NOMO-1 (cell line): ENCODE measurements around the gene CFTR.
"Not testable (repeated sequence)": the region's sequence is repeated elsewhere in the genome, so short reads cannot be mapped to it uniquely, and the experiment has no call there.

ENCODE experiments used
- DNase-seq, 2 experiments: peaks; one replicate each; lab custom pipeline; 2025; ENCODE audit not compliant: unreplicated experiment in 2 of 2; lab: John Stamatoyannopoulos, UW

The CFTR gene

DNA sequence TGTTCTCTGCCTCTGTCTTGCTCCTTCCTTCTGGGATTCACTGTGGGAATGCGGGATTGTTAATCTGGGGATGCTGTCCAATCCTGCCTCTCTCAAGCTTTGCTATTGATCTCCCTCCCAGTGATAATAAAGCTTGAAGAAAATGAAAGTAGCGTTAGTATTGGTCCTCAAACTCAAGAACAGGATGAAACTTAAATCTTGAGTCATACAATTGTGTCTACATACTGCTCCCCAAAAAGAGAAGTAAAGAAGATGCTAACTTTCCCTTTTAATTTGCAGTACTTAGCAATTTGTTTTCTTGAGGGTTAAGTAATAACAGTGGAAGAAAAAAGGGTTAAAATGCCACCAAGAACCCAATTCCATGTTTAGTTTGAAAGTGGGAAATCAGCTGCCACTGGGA is 13.6 kb downstream of the CFTR start:
- DNase-seq: no peak

DNA sequence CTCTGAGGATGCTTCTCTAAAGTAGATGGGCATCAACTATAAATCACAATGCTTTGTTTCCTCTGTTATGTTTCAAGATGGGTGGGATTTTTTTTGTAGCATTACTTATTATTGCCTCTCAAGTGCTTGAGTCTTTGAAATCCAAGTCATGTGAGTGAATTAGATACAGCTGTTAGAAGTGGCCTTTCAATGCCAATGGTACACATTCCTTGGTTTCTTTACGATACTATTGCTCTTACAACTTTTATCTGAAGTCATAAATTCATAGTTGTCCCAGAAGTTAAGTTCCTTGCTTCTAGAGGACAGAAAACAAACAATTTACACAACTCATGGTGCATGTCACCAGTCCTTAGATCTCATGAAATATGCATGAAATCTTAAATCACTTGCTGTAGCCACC is 15.5 kb downstream of the CFTR start:
- DNase-seq: no peak

DNA sequence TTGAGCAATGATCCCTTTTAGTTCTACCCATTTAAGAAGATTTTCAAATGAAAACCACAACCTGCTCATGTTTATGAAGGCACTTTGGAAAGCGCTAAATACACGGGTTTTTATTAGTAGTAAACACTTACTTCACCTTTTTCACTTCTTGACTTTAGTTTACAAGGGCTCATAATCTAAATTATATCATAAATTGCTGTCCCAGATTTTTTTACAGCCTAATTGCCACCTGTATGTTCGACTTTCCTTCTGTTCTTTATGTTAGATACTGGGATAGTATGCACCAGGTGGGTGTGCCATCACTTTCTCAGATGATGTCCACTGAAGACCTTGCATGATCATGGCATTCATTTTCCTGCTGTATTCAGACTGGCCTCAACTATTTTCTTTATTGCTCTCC is 22.5 kb downstream of the CFTR start:
- no peak for DNase-seq

DNA sequence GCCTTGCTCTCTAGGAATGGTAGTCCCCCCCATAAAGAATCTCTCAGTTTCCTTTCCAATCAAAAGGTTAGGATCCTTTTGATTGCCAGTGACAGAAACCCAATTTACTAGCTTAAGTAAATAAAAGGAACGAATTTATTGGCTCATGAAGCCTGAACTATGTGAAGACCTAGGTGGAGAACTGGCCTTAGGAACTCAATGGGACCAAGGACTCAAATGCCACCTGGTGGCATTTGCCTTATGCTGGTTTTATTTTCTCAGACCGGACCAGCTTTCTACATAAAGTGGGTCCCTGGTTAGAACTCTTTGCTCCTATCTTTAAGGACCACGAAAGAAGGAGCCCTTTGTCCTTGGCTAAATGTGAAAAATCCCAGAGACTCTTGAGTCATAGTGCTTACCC is 25.4 kb downstream of the CFTR start:
- no peak for DNase-seq

DNA sequence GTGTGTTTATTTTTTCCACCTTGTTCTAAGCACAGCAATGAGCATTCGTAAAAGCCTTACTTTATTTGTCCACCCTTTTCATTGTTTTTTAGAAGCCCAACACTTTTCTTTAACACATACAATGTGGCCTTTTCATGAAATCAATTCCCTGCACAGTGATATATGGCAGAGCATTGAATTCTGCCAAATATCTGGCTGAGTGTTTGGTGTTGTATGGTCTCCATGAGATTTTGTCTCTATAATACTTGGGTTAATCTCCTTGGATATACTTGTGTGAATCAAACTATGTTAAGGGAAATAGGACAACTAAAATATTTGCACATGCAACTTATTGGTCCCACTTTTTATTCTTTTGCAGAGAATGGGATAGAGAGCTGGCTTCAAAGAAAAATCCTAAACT is 28.9 kb downstream of the CFTR start:
- no peak for DNase-seq

GRCh38 chr7:117517194-117517593 is 37.4 kb downstream of the CFTR start:
- not testable (repeated sequence) for DNase-seq

DNA sequence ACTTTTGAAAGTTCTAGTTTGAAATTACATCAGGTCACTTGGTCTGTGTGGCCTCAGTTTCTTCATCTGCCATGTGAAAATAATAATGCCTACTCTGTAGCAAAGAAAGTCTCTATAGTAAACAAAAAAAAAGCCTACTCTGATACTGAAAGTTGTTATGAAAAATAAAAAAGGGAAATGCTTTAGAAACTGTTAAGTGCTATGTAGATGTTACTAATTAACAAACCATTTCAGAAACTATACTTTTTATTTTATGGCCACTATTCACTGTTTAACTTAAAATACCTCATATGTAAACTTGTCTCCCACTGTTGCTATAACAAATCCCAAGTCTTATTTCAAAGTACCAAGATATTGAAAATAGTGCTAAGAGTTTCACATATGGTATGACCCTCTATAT is 50.6 kb downstream of the CFTR start:
- no peak for DNase-seq

- DNase-seq: no peak
These were observed 51.9 kb downstream of the CFTR start for GRCh38 chr7:117531595-117532244.

GRCh38 chr7:117538053-117538452 is 58.2 kb downstream of the CFTR start:
- DNase-seq: no peak

- no peak for DNase-seq
These were observed 64.2 kb downstream of the CFTR start for GRCh38 chr7:117544061-117544460.

- no peak for DNase-seq
These were observed 68.2 kb downstream of the CFTR start for GRCh38 chr7:117548035-117548434.

- no peak for DNase-seq
These were observed 70.8 kb downstream of the CFTR start for GRCh38 chr7:117550625-117551024.

- no peak for DNase-seq
These were observed 72.8 kb downstream of the CFTR start for GRCh38 chr7:117552660-117553059.

GRCh38 chr7:117555260-117555659 is 75.4 kb downstream of the CFTR start:
- no peak for DNase-seq

- DNase-seq: no peak
These were observed 79.6 kb downstream of the CFTR start for GRCh38 chr7:117559391-117559790.

DNA sequence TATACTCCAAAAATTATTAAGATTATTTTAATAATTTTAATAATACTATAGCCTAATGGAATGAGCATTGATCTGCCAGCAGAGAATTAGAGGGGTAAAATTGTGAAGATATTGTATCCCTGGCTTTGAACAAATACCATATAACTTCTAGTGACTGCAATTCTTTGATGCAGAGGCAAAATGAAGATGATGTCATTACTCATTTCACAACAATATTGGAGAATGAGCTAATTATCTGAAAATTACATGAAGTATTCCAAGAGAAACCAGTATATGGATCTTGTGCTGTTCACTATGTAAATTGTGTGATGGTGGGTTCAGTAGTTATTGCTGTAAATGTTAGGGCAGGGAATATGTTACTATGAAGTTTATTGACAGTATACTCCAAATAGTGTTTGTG is 80.2 kb downstream of the CFTR start:
- no peak for DNase-seq

DNA sequence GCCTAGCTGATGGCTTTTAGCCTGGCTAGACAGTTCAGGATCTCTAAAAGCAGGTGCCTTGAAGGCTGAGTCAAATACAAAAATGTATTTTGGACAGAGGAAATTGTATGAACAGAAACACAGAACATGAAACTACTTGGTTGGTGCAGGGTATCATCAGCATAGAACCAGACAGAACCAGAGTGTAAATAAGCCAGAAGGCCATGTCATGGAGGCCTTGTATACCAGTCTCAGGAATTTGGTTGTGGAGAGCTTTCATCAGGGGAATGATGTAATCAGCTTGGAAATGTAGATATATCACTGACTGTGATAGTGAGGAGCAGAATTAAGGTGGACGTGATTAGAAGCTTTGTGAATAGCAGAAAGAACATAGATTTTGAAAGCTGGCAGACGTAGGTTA is 82.9 kb downstream of the CFTR start:
- DNase-seq: no peak

- no peak for DNase-seq
These were observed 84.3 kb downstream of the CFTR start for GRCh38 chr7:117564080-117564479.

DNA sequence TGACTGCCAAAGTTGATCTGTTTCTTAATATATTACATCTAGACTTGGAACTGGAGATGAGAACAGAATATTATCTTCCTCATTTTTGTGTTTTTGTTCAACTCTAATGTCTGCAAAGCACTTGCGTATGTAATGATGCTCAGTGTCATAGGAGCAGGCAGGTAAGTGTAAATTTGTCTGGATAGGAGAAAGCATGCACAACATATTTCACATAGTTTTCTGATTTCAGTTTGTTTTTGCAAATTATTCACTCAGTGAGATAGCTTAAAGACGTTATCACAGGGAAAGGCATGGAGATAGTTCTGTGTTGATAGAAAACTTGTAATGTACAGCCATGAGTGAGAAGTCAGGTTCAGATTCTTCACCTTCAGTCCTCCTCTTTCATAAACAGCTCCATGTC is 84.8 kb downstream of the CFTR start:
- no peak for DNase-seq

GRCh38 chr7:117565226-117565625 is 85.4 kb downstream of the CFTR start:
- no peak for DNase-seq

DNA sequence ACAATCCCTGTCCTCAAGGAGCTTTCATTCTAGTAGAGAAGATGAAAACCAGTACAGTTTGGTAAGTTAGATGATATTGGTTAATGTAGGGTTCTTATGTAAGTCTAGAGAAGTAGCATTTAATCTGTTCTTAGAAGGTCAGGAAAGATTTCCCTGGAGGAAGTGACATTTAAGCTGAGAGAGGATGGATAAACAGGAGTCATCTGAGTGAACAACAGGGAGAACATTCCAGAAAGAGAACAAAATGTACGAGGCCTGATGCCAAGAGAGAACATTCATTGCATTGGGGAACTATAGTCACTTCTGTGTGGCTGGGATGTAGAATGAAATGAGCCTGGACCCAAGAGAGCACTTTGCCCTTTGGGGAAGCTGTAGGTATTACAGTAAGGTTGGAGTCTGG is 88.0 kb downstream of the CFTR start:
- no peak for DNase-seq

DNA sequence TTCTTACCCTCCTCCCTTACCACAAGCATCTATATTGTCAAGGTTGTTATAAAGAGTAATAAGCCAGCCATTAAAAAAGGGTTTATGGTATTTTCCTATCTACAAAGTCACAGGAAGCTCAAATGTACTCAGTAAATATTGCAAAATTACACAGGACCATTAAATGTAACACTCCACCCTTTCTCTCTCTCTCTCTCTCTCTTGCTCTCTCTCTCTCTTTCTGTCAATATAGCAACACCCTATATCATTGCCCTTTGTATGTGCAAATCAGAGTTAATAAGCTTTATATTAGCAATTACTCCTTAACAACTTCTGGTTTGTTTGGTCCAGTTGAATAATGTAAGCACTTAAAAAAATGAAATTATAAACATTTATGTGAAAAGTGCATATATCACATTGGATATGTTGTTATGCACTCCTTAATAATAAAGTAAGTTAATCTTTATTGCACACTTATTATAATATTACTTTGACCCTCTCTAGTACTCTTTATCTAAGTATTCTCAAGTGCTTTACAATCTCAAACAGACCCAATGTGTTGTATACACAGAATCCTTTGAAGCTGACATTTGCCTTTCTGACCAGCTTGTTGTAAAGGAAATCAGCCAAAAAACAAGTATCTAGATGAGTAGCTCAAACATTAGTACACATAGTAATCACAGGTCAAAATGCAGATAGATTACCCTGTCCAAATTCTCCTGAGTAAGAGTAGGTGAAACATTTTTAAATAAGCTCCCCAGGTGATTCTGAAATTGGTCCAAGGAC is 93.2 kb downstream of the CFTR start:
- no peak for DNase-seq

- no peak for DNase-seq
These were observed 101.6 kb downstream of the CFTR start for GRCh38 chr7:117581424-117581823.
